Astrocyte (in vitro differentiated cells and primary cell): Measurements from ENCODE around the gene AHCY. TPM values are rescaled to one million over a fixed set of nuclear protein-coding genes. Genes with fewer than 3 reads are reported as not detected.

Source experiments
- DNase-seq: peaks from one replicate; pipeline ENCODE4 v3.0.0-alpha.2; 2010; ENCODE audit warnings: low read depth
- FAIRE-seq: peaks from 2 replicates; lab custom pipeline; 2011; peaks lifted over from hg19 to GRCh38; lab: Jason Lieb, UNC
- H2AFZ ChIP-seq: 2 replicates; pipeline ENCODE4 v1.6.0; 2012; ENCODE audit warnings: low read depth, low read length, inconsistent platforms
- H3K27ac ChIP-seq: 2 replicates; pipeline ENCODE4 v1.5.1; 2011; ENCODE audit warnings: low read depth, low read length, inconsistent platforms
- H3K27me3 ChIP-seq: 2 replicates; pipeline ENCODE4 v1.6.0; 2011; ENCODE audit warnings: low read length, inconsistent platforms; ENCODE audit not compliant: insufficient read depth
- H3K36me3 ChIP-seq: 2 replicates; pipeline ENCODE4 v1.5.1; 2011; ENCODE audit warnings: low read length, inconsistent platforms; ENCODE audit not compliant: insufficient read depth
- H3K4me1 ChIP-seq: 2 replicates; pipeline ENCODE4 v1.5.1; 2011; ENCODE audit warnings: low read length, inconsistent platforms; ENCODE audit not compliant: insufficient read depth
- H3K4me2 ChIP-seq: 2 replicates; pipeline ENCODE4 v1.6.0; 2012; ENCODE audit warnings: low read length, inconsistent platforms
- H3K4me3 ChIP-seq: 2 replicates; pipeline ENCODE4 v1.5.1; 2011; ENCODE audit warnings: low read depth, mild to moderate bottlenecking, low read length, inconsistent platforms; ENCODE audit not compliant: insufficient read depth
- H3K79me2 ChIP-seq: 2 replicates; pipeline ENCODE4 v1.6.0; 2012; ENCODE audit warnings: mild to moderate bottlenecking, low read length, inconsistent platforms; ENCODE audit not compliant: insufficient read depth
- H3K9ac ChIP-seq: 2 replicates; pipeline ENCODE4 v1.6.0; 2012; ENCODE audit warnings: mild to moderate bottlenecking, low read length, inconsistent platforms
- H3K9me3 ChIP-seq: 2 replicates; pipeline ENCODE4 v1.5.1; 2012; ENCODE audit warnings: low read depth, mild to moderate bottlenecking, low read length, inconsistent platforms; ENCODE audit not compliant: insufficient read depth
- H4K20me1 ChIP-seq: 2 replicates; pipeline ENCODE4 v1.6.0; 2012; ENCODE audit warnings: low read length, inconsistent platforms; ENCODE audit not compliant: insufficient read depth
- H3K27ac Mint-ChIP-seq: one replicate; pipeline ENCODE4 v1.8.0; 2021; ENCODE audit warnings: mild to moderate bottlenecking, mixed read lengths; ENCODE audit not compliant: unreplicated experiment
- H3K27me3 Mint-ChIP-seq: one replicate; pipeline ENCODE4 v1.8.0; 2021; ENCODE audit warnings: low read depth, mixed read lengths; ENCODE audit not compliant: unreplicated experiment
- H3K36me3 Mint-ChIP-seq: one replicate; pipeline ENCODE4 v1.8.0; 2021; ENCODE audit warnings: low read depth, mixed read lengths; ENCODE audit not compliant: unreplicated experiment
- H3K4me1 Mint-ChIP-seq: one replicate; pipeline ENCODE4 v1.8.0; 2021; ENCODE audit warnings: low read depth, mixed read lengths; ENCODE audit not compliant: unreplicated experiment
- H3K4me3 Mint-ChIP-seq: one replicate; pipeline ENCODE4 v1.8.0; 2021; ENCODE audit warnings: mild to moderate bottlenecking, moderate library complexity, mixed read lengths; ENCODE audit not compliant: unreplicated experiment
- H3K9me3 Mint-ChIP-seq: one replicate; pipeline ENCODE4 v1.8.0; 2021; ENCODE audit warnings: mild to moderate bottlenecking, mixed read lengths; ENCODE audit not compliant: unreplicated experiment
- EZH2 ChIP-seq: IDR thresholded peaks from 2 replicates; pipeline ENCODE4 v1.6.1; 2012; ENCODE audit warnings: mild to moderate bottlenecking, low read length, inconsistent platforms; ENCODE audit not compliant: insufficient read depth
- total RNA-seq: library from RNA; stranded (reverse); gene quantifications from 2 replicates; pipeline ENCODE4 v1.2.1, GENCODE V29; 2021
- TF ChIP-seq, protein P1 (sequence below): IDR thresholded peaks from 2 replicates; pipeline ENCODE4 v1.5.1; 2011; ENCODE audit warnings: low read depth, mild to moderate bottlenecking, inconsistent platforms, low read length, moderate library complexity; ENCODE audit not compliant: insufficient read depth

The AHCY gene
- total RNA-seq, 1 donor from 2014 or later: 203 TPM

DNA sequence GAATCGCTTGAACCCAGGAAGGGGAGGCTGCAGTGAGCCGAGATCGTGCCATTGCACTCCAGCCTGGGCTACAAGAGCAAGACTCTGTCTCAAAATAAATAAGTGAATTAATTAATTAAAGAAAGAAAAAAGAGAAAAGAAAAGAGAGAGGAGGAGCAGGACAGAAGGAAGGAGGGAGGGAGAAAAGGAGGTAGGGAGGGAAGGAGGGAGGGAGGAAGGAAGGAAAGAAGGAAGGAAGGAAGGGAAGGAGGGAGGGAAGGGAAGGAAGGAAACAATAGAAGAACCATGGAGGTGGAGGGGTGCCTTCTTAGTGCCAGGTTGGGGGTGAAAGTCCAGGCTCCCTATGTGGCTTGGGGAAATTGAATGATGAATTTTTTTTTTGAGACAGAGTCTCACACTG is 6.5 kb upstream of the AHCY start:
- Histone ChIP-seq H3K4me3 (no peak overlapping the region), H3K27me3 (no peaks in the 10 kb centered on the region), H2AFZ (no peak overlapping the region), H3K36me3 (no peaks in the 10 kb centered on the region), H4K20me1 (no peaks in the 10 kb centered on the region), H3K4me2 (no peak overlapping the region), H3K79me2 (no peaks in the 10 kb centered on the region), H3K27ac (no peak overlapping the region), H3K9ac (no peak overlapping the region), H3K4me1 (peaks cover 13% of the 10 kb centered on the region), H3K9me3 (no peaks in the 10 kb centered on the region)
- no peak for TF ChIP-seq EZH2
- TF ChIP-seq, protein P1, sequence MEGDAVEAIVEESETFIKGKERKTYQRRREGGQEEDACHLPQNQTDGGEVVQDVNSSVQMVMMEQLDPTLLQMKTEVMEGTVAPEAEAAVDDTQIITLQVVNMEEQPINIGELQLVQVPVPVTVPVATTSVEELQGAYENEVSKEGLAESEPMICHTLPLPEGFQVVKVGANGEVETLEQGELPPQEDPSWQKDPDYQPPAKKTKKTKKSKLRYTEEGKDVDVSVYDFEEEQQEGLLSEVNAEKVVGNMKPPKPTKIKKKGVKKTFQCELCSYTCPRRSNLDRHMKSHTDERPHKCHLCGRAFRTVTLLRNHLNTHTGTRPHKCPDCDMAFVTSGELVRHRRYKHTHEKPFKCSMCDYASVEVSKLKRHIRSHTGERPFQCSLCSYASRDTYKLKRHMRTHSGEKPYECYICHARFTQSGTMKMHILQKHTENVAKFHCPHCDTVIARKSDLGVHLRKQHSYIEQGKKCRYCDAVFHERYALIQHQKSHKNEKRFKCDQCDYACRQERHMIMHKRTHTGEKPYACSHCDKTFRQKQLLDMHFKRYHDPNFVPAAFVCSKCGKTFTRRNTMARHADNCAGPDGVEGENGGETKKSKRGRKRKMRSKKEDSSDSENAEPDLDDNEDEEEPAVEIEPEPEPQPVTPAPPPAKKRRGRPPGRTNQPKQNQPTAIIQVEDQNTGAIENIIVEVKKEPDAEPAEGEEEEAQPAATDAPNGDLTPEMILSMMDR: no peak
- Mint-ChIP-seq H3K27ac (no peak overlapping the region), H3K36me3 (no peaks in the 10 kb centered on the region), H3K4me1 (peaks cover 12% of the 10 kb centered on the region), H3K9me3 (no peaks in the 10 kb centered on the region), H3K4me3 (no peak overlapping the region), H3K27me3 (peaks cover 13% of the 10 kb centered on the region)
- FAIRE-seq (no peak), DNase-seq (no peak)

DNA sequence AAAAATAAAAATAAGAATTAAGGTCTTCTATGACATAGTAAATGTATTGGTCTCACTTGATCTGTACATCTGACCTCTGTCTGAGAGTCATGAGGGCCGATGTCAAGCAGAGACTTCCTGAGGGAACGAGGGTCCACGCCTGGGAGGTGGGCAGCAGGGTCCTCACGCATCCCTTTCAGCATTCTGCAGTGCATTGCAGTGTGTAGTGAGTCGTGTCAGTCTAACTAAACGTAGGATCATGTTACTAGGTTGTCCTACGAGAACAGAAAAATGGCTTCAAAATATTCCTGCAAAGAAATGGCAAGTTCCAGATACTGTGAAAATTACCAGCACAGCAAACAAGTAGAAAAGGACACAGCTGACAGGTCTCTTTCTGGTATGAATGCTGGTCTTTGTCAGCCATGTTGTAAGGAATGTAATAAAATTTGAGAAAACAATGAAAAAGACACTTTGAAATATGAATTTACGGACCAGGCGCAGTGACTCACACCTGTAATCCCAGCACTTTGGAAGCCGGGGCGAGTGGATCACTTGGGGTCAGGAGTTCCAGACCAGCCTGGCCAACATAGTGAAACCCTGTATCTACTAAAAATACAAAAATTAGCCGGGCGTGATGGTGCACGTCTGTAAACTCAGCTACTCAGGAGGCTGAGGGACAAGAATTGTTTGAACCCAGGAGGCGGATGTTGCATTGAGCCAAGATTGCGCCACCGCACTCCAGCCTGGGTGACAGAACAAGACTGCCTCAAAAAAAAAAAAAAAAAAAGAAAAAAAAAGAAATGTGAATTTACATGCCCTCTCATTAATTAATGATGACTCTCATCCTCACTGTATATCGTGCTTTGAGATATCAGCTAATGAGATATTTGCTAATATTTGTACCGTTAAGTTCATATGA is 2.4 kb upstream of the AHCY start:
- H3K9ac ChIP-seq: no peak overlapping the region
- no peak for FAIRE-seq
- peaks cover 5% of the 10 kb centered on the region for H4K20me1 ChIP-seq
- H3K79me2 ChIP-seq: peaks cover 22% of the 10 kb centered on the region
- H3K4me2 ChIP-seq: no peak overlapping the region
- H3K27ac ChIP-seq: no peak overlapping the region
- H2AFZ ChIP-seq: no peak overlapping the region
- Mint-ChIP-seq H3K4me3 (no peak overlapping the region), H3K4me1 (peaks cover 9% of the 10 kb centered on the region), H3K36me3 (peaks cover 3% of the 10 kb centered on the region), H3K27ac (no peak overlapping the region), H3K27me3 (peaks cover 3% of the 10 kb centered on the region), H3K9me3 (no peaks in the 10 kb centered on the region)
- peaks cover 6% of the 10 kb centered on the region for H3K4me1 ChIP-seq
- H3K27me3 ChIP-seq: no peaks in the 10 kb centered on the region
- no peaks in the 10 kb centered on the region for H3K9me3 ChIP-seq
- TF ChIP-seq, protein P1: no peak
- TF ChIP-seq EZH2: no peak
- H3K36me3 ChIP-seq: no peaks in the 10 kb centered on the region
- H3K4me3 ChIP-seq: no peak overlapping the region
- DNase-seq: no peak

DNA sequence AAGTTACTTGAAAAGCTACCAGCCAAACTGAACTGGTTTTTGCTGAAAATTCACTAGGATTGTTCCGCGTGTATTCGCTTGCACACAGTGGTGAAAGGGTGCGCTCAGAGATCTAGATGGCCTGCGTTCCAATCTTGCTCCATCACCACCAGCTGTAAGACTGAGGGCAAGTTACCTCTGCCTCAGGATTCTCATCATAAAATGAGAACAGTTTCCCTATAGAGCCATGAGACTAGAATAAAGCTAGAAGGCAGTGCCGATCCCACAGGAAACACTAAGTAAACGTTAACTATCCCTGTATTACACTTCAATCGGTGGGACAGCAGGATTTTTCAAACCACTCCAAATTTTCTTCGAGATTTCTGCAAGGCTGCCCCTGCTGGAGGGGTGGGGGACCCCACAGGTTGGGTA is 838 bp downstream of the AHCY start:
- peak overlapping the region; percentile 83 for H2AFZ ChIP-seq
- TF ChIP-seq EZH2: no peak
- TF ChIP-seq, protein P1: no peak
- H4K20me1 ChIP-seq: peaks cover 24% of the 10 kb centered on the region
- DNase-seq (peak; percentile 41), FAIRE-seq (no peak)
- peaks cover 40% of the 10 kb centered on the region for H3K79me2 ChIP-seq
- no peaks in the 10 kb centered on the region for H3K9me3 Mint-ChIP-seq
- H3K9me3 ChIP-seq: no peaks in the 10 kb centered on the region
- peaks cover 5% of the 10 kb centered on the region for H3K36me3 Mint-ChIP-seq
- peaks cover 9% of the 10 kb centered on the region for H3K4me1 Mint-ChIP-seq
- H3K9ac ChIP-seq: peak overlapping the region; percentile 90
- H3K4me2 ChIP-seq: peak overlapping the region; percentile 95
- no peaks in the 10 kb centered on the region for H3K27me3 ChIP-seq
- peak overlapping the region; percentile 97 for H3K27ac Mint-ChIP-seq
- no peaks in the 10 kb centered on the region for H3K27me3 Mint-ChIP-seq
- peaks cover 6% of the 10 kb centered on the region for H3K4me1 ChIP-seq
- H3K27ac ChIP-seq: peak overlapping the region; percentile 90
- H3K36me3 ChIP-seq: no peaks in the 10 kb centered on the region
- peak overlapping the region; percentile 76 for H3K4me3 ChIP-seq
- H3K4me3 Mint-ChIP-seq: peak overlapping the region; percentile 95
